Fibroblast of mammary gland (primary cell): ENCODE measurements around the gene CTNND2.

Experiments used
- DNase-seq: peaks from one replicate; pipeline ENCODE4 v3.0.0-alpha.2; 2010; ENCODE audit warnings: low read depth
- H3K4me3 ChIP-seq: 2 replicates; pipeline ENCODE4 v1.5.1; 2011; ENCODE audit warnings: low read depth, mild to moderate bottlenecking, low read length, moderate library complexity; ENCODE audit not compliant: control insufficient read depth
- CTCF ChIP-seq: conservative IDR thresholded peaks from 2 replicates; pipeline ENCODE4 v1.5.1; 2011; ENCODE audit warnings: low read depth, low read length, inconsistent platforms; ENCODE audit not compliant: control insufficient read depth, insufficient read depth

The CTNND2 gene

DNA sequence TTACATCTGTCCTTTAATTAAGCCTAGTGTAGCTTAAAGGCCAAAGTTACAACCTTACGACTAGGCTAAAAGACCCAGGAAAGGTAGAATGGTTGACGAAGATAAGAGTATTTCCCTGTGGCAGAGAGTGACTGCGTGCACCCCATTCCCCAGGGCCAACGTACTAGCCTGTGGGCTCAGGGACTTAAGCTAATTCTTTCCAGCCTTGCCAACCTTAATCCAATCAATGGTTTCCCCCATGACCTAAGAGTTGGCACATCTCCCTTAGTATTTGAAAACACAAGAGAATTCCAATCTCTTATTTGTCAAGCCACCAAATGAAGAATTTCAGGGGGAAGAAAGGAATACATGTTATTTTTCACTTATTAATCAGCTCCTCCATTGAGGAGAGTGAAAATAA, 16.0 kb downstream of the CTNND2 start:
- no peak for TF ChIP-seq CTCF
- H3K4me3 ChIP-seq, result no peak overlapping the region
- no peak for DNase-seq

- no peak overlapping the region for H3K4me3 ChIP-seq
- TF ChIP-seq CTCF, result no peak
- DNase-seq, result no peak
These were observed 25.4 kb downstream of the CTNND2 start for GRCh38 chr5:11878814-11879213.

- TF ChIP-seq CTCF, result no peak
- DNase-seq, result no peak
- no peak overlapping the region for H3K4me3 ChIP-seq
These were observed 30.7 kb downstream of the CTNND2 start for GRCh38 chr5:11873587-11873986.

- TF ChIP-seq CTCF, result no peak
- no peak overlapping the region for H3K4me3 ChIP-seq
- DNase-seq, result no peak
These were observed 35.0 kb downstream of the CTNND2 start for GRCh38 chr5:11869203-11869602.

DNA sequence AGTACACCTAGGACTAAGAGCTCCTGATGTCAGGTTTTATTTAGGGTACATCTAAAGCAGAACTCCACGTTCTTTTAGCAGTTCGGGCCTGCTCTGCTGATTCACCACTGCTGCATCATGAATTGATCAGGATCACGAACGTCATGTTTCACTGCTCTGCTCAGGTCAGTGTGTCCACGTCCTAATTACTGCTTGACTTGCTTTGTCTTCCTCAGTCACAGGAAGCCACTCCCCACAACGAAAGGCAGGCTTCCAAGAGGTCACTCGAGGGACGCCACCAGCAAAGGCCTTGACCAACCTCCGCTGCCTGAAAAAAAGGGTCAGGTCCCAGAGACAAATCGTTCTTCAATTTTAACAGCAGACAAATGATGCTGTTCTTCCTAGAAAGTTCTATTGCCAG, 40.3 kb downstream of the CTNND2 start:
- no peak for DNase-seq
- TF ChIP-seq CTCF, result no peak
- no peak overlapping the region for H3K4me3 ChIP-seq

- no peak for TF ChIP-seq CTCF
- DNase-seq, result no peak
- no peak overlapping the region for H3K4me3 ChIP-seq
These were observed 46.9 kb downstream of the CTNND2 start for GRCh38 chr5:11857391-11857790.

- no peak for TF ChIP-seq CTCF
- DNase-seq, result no peak
These were observed 49.3 kb downstream of the CTNND2 start for GRCh38 chr5:11854936-11855335.

More at GRCh38 chr5:11854936-11855335, 49.3 kb downstream of the CTNND2 start:
- H3K4me3 ChIP-seq, result no peak overlapping the region
